Measurements from ENCODE around the gene KRTAP5-7.
"Not testable (repeated sequence)": the region's sequence is repeated elsewhere in the genome, so short reads cannot be mapped to it uniquely, and the experiment has no call there.

Gene KRTAP5-7

DNA sequence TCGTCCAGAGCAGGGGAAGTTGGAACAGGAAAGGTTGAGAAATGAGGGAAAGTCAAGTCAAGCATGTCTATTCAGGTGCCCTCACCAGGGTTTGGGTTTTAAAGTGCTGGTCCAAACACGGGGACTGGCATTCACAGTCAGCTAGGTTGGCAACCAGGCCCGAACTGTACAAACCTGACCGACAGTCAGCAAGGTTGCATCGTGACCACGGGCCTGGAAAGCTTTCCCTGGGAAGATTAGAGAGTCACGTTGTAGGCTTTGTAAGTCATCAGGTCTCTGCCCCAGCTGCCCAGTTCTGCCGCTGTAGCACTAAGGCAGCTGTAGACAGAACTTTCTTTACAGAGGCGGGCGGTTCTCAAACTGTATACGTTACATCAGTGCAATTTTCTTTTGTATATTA, 45.7 kb downstream of the KRTAP5-7 start:
- H3K4me1 ChIP-seq (ENCODE audit: insufficient read depth, low read length, severe bottlenecking): no peaks in the 10 kb centered on the region
- TF ChIP-seq EZH2 (IDR thresholded peaks at IDR 0.05; ENCODE audit: borderline replicate concordance, low read length) (no peak), CTCF (IDR thresholded peaks at IDR 0.05; ENCODE audit: low read length) (no peak)
- no peaks in the 10 kb centered on the region for H3K36me3 ChIP-seq (ENCODE audit: insufficient read depth, low read length)
- H3K9me2 ChIP-seq (ENCODE audit: low read depth, low read length): no peaks in the 10 kb centered on the region
- no peak overlapping the region for H3K4me2 ChIP-seq (ENCODE audit: low read length)
- H3K9ac ChIP-seq (ENCODE audit: low read length): no peak overlapping the region
- H4K20me1 ChIP-seq (ENCODE audit: insufficient read depth, low read length): no peaks in the 10 kb centered on the region
- H3K79me2 ChIP-seq (ENCODE audit: insufficient read depth, low read length): no peaks in the 10 kb centered on the region
- H3K4me3 ChIP-seq (ENCODE audit: low read depth, low read length, poor library complexity, severe bottlenecking): no peak overlapping the region
- H2AFZ ChIP-seq (ENCODE audit: low read length): no peak overlapping the region
- H3K27me3 ChIP-seq (ENCODE audit: insufficient read depth, low read length): peaks cover 5% of the 10 kb centered on the region; the same call in 1 of the 2 replicates
- H3K27ac ChIP-seq (ENCODE audit: low read depth, low read length, poor library complexity, severe bottlenecking): no peak overlapping the region
- H3K9me3 ChIP-seq (ENCODE audit: low read length): no peaks in the 10 kb centered on the region
- no peaks in the 10 kb centered on the region for H3F3A ChIP-seq (ENCODE audit: insufficient read depth, low read length)

DNA sequence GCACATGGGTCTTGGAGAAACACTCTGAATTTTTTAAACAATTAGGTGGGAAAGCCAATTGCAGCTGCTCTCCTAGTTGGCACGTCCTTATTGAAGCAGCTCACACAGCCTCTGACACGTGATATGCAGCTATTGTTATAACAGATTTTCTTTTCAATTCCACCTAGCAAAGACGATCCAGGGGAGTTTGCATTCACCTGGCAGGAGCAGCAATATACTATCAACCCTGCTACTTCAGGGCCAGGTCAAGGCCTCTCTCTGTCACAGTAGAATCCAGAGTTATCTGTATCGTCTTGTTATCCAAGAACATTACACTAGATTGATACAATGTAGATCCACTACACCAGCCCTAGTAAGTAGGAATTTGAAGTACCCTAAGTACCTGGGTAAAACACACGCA, 47.4 kb downstream of the KRTAP5-7 start:
- no peaks in the 10 kb centered on the region for H3K79me2 ChIP-seq (ENCODE audit: insufficient read depth, low read length)
- H3K27me3 ChIP-seq (ENCODE audit: insufficient read depth, low read length): peaks cover 5% of the 10 kb centered on the region; the same call in 1 of the 2 replicates
- TF ChIP-seq CTCF (IDR thresholded peaks at IDR 0.05; ENCODE audit: low read length) (no peak), EZH2 (IDR thresholded peaks at IDR 0.05; ENCODE audit: borderline replicate concordance, low read length) (no peak)
- no peaks in the 10 kb centered on the region for H3K4me1 ChIP-seq (ENCODE audit: insufficient read depth, low read length, severe bottlenecking)
- no peak overlapping the region for H3K9ac ChIP-seq (ENCODE audit: low read length)
- no peaks in the 10 kb centered on the region for H3K36me3 ChIP-seq (ENCODE audit: insufficient read depth, low read length)
- H4K20me1 ChIP-seq (ENCODE audit: insufficient read depth, low read length): no peaks in the 10 kb centered on the region
- H3K9me2 ChIP-seq (ENCODE audit: low read depth, low read length): no peaks in the 10 kb centered on the region
- H3F3A ChIP-seq (ENCODE audit: insufficient read depth, low read length): no peaks in the 10 kb centered on the region
- no peaks in the 10 kb centered on the region for H3K9me3 ChIP-seq (ENCODE audit: low read length)
- no peak overlapping the region for H3K27ac ChIP-seq (ENCODE audit: low read depth, low read length, poor library complexity, severe bottlenecking)
- H2AFZ ChIP-seq (ENCODE audit: low read length): no peak overlapping the region
- H3K4me2 ChIP-seq (ENCODE audit: low read length): no peak overlapping the region
- H3K4me3 ChIP-seq (ENCODE audit: low read depth, low read length, poor library complexity, severe bottlenecking): no peak overlapping the region

GRCh38 chr11:71575723-71576424, 48.8 kb downstream of the KRTAP5-7 start:
- Histone ChIP-seq H3F3A (ENCODE audit: insufficient read depth, low read length) (no peaks in the 10 kb centered on the region), H3K4me3 (ENCODE audit: low read depth, low read length, poor library complexity, severe bottlenecking) (no peak overlapping the region), H3K36me3 (ENCODE audit: insufficient read depth, low read length) (no peaks in the 10 kb centered on the region), H3K9me3 (ENCODE audit: low read length) (no peaks in the 10 kb centered on the region), H2AFZ (ENCODE audit: low read length) (no peak overlapping the region), H4K20me1 (ENCODE audit: insufficient read depth, low read length) (no peaks in the 10 kb centered on the region), H3K27ac (ENCODE audit: low read depth, low read length, poor library complexity, severe bottlenecking) (no peak overlapping the region), H3K79me2 (ENCODE audit: insufficient read depth, low read length) (no peaks in the 10 kb centered on the region), H3K9me2 (ENCODE audit: low read depth, low read length) (no peaks in the 10 kb centered on the region), H3K27me3 (ENCODE audit: insufficient read depth, low read length) (peaks cover 5% of the 10 kb centered on the region; the same call in 1 of the 2 replicates), H3K4me2 (ENCODE audit: low read length) (no peak overlapping the region), H3K4me1 (ENCODE audit: insufficient read depth, low read length, severe bottlenecking) (no peaks in the 10 kb centered on the region), H3K9ac (ENCODE audit: low read length) (no peak overlapping the region)
- TF ChIP-seq CTCF (IDR thresholded peaks at IDR 0.05; ENCODE audit: low read length) (no peak), EZH2 (IDR thresholded peaks at IDR 0.05; ENCODE audit: borderline replicate concordance, low read length) (no peak)

GRCh38 chr11:71576688-71577465, 49.8 kb downstream of the KRTAP5-7 start:
- H3K79me2 ChIP-seq (ENCODE audit: insufficient read depth, low read length); H2AFZ ChIP-seq (ENCODE audit: low read length); H3K4me1 ChIP-seq (ENCODE audit: insufficient read depth, low read length, severe bottlenecking); H3K27ac ChIP-seq (ENCODE audit: low read depth, low read length, poor library complexity, severe bottlenecking); H3K4me3 ChIP-seq (ENCODE audit: low read depth, low read length, poor library complexity, severe bottlenecking); H3K9me3 ChIP-seq (ENCODE audit: low read length); H3K9ac ChIP-seq (ENCODE audit: low read length); H3K27me3 ChIP-seq (ENCODE audit: insufficient read depth, low read length); H4K20me1 ChIP-seq (ENCODE audit: insufficient read depth, low read length); H3K9me2 ChIP-seq (ENCODE audit: low read depth, low read length); H3K4me2 ChIP-seq (ENCODE audit: low read length); H3K36me3 ChIP-seq (ENCODE audit: insufficient read depth, low read length); H3F3A ChIP-seq (ENCODE audit: insufficient read depth, low read length): not testable (repeated sequence)

Measured in OCI-LY1 (cell line).